Stimulated activated CD4-positive, alpha-beta T cell treated with anti-CD3 and anti-CD28 coated beads, Interleukin-4, amount 100 ng/mL, for 1 hour (primary cell): ENCODE results near the gene OR5H6.
"Not testable (repeated sequence)": the region's sequence is repeated elsewhere in the genome, so short reads cannot be mapped to it uniquely, and the experiment has no call there.

Experiments used
- DNase-seq: peaks from one replicate; pipeline ENCODE4 v3.0.0-alpha.2; 2020

OR5H6 gene

GRCh38 chr3:98263944-98264343 lies at the start of gene OR5H6:
OR5H6 (plus strand) TSS chr3:98264244; CDS start chr3:98264333, 89 bp downstream.
- no peak for DNase-seq

DNA sequence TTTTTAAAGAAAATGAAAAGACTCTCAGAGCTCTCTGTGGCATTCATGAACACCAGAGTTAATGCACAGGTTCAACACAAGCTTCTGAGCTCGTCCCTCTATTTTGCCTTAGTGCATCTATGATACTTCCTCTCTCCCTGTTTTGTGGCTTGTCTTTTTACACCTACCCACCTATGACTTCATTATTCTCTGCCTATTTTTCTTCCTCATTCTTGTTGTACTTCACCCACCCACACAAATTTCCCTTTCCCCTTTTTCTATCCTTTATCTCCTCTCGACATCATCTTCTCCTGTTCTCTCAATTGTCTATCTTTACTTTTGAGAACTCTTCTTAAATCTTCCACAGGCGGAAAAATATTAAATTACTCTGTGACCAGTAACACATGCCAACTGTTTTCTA lies 49.0 kb upstream of the OR5H6 start:
- no peak for DNase-seq

DNA sequence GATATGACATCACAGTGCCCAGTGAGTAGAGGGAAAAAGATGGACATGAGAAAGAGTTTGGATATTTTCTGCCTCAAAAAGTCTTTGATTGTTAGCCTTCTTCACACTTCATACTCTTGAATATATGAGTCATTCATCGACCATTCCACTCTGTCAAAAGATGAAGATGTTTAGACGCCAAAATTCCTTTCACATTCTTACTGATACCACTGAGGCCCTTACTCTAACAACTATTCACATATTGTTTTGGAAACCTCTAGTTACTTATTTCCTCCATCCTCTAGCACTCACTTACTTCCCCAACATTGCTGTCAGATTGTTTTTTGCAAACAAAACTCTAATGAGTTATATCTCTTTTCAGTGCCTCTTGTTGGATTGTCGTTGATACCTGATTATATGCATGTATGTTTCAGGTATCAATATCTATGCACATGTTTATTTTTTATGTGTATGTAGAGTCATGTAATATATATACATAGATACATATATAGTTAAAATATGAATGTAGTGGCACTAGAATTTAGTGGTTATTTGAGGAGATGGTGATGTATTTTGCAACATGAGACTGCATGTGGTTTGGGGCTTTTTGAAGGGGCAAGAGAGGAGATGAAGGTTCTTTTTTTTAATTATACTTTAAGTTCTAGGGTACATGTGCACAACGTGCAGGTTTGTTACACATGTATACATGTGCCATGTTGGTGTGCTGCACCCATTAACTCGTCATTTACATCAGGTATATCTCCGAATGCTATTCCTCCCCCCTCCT lies 40.0 kb upstream of the OR5H6 start:
- no peak for DNase-seq

- no peak for DNase-seq
These were observed 31.6 kb upstream of the OR5H6 start for GRCh38 chr3:98232489-98232888.

GRCh38 chr3:98233468-98233867 lies 30.6 kb upstream of the OR5H6 start:
- no peak for DNase-seq

DNA sequence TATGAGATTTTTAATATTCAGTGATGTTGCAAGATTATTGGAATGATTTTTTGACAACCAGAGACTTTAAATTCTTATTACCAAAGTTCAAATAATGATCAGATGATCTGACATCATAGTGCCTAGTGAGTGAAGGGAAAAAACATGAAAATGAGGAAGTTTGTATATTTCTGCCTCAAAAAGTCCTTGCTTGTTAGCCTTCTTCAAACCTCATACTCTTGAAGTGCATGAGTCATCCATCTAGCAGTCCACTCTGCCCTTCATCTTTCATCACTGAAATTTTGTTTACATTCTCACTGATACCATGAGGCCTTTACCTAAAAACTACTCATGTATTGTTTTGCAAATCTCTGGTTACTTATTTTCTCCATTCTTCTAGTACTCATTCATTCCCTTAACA lies 23.9 kb upstream of the OR5H6 start:
- DNase-seq = no peak

- no peak for DNase-seq
These were observed 21.9 kb upstream of the OR5H6 start for GRCh38 chr3:98242155-98242554.

- DNase-seq = no peak
These were observed 20.2 kb upstream of the OR5H6 start for GRCh38 chr3:98243843-98244242.

DNA sequence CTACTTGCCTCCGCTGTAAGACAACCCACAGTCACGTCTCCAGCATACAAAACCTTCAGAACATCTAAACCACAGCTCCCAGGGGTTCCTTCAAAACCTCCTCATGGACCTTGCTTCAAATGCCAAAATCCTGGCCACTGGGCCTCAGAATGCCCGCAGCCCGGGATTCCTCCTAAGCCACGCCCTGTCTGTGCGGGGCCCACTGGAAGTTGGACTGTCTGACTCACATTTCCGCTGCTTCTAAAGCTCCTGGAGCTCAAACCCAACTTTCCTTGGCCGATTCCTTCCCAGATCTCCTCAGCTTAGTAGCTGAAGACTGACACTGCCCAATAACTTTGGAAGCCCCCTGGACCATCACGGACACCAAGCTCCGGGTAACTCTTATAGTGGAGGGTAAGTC lies 17.9 kb upstream of the OR5H6 start:
- DNase-seq = no peak

DNA sequence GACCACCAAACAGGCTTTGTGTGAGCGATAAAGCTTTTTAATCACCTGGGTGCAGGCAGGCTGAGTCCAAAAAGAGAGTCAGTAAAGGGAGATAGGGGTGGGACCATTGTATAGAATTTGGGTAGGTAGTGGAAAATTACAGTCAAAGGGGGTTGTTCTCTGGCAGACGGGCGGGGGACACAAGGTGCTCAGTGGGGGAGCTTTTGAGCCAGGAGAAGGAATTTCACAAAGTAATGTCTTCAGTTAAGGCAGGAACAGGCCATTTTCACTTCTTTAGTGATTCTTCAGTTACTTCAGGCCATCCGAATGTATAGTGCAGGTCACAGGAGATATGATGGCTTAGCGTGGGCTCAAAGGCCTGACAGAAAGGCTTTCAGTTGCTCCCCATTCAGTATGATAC lies 8.0 kb upstream of the OR5H6 start:
- DNase-seq = not testable (repeated sequence)

GRCh38 chr3:98259707-98260106 lies 4.3 kb upstream of the OR5H6 start:
- no peak for DNase-seq

- DNase-seq = no peak
These were observed 2.0 kb upstream of the OR5H6 start for GRCh38 chr3:98262046-98262445.

DNA sequence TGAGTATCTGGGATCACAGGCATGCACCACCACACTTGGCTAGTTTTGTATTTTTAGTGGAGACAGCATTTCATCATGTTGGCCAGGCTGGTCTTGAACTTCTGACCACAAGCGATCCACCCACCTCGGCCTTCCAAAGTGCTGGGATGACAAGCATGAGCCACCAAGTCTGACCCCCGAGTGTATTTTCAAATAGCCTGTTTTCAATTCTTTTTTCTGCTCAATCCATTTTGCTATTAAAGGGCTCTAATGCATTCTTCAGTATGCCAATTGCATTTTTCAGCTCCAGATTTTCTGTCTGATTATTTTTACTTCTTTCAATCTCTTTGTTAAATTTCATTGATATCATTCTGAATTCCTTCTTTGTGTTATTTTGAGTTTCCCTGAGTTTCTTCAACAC lies 5.8 kb downstream of the OR5H6 start:
- no peak for DNase-seq

GRCh38 chr3:98272126-98272525 lies 8.1 kb downstream of the OR5H6 start:
- no peak for DNase-seq

- DNase-seq = no peak
These were observed 10.9 kb downstream of the OR5H6 start for GRCh38 chr3:98274914-98275313.

DNA sequence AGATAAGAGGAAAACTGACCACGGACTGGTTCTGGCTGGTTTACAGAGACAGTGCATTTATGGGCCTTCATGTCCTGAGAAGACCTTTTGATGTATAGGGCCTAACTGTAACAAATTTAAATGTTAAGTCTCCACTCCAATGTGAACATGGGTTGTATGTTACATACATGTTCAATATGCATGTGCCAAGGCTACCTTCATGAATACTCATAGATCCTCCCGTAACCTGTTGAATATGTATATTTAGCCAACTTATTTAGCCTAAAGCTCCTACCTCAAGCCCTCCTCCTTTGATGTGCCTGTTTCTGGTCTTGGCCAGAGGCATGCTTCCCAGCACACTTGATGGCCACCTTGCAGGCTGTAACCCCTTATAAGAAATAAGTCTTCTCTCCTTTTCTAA lies 18.2 kb downstream of the OR5H6 start, which contains the start of gene OR5H2:
Gene OR5H2 (plus strand): TSS at position 301 of the 400 bp plus-strand sequence. CDS start 398 bp downstream, outside the sequence.
- no peak for DNase-seq

DNA sequence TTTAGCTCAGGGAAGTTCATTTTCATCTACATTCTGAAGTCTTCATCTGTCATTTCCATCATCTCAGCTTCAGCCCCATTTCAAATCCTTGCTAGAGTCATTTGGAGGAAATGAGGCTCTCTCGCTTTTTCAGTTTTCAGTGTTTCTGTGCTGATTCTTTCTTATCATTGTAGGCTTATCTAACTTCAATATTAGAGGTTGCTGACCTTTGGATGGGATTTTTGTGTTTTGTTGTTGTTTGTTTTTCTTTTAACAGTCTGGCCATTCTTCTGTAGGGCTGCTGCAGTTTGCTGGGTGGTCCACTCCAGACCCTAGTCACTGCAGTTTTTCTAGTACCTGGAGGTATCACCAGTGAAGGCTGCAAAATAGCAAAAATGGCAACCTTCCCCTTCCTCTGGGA lies 26.9 kb downstream of the OR5H6 start:
- no peak for DNase-seq

- DNase-seq = no peak
These were observed 27.4 kb downstream of the OR5H6 start for GRCh38 chr3:98291332-98291957.
